ENCODE data around the gene UNC13D.

DNA sequence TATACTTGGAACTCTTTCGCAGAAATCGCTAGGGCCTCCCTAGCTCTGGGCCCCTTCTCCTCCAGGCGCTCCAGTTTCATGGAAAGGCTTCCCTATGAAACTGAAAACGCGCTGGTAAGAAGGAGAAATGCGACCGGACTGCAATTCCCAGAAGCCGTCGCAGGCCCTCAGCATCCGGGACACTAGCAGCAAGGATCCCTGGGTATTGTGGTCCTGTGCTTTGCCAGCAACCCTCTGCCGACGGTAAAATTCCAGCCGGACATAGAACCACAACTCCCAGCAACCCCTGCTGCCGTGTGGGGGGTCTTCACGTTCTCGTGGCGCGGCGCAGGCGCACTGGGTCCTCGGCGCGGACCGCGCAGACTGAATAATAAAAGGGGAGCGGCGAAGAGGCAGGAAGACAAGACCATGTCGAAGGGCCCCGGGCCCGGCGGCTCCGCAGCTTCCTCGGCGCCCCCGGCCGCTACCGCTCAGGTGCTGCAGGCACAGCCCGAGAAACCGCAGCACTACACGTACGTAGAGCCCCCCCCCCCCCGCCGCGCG is 59.7 kb downstream of the UNC13D start, which contains the start of gene UNK:
- peak; percentile 89 to 94 (median 92) for TF ChIP-seq POLR2AphosphoS5 (IDR thresholded peaks at IDR 0.05)
- TF ChIP-seq, protein P1, sequence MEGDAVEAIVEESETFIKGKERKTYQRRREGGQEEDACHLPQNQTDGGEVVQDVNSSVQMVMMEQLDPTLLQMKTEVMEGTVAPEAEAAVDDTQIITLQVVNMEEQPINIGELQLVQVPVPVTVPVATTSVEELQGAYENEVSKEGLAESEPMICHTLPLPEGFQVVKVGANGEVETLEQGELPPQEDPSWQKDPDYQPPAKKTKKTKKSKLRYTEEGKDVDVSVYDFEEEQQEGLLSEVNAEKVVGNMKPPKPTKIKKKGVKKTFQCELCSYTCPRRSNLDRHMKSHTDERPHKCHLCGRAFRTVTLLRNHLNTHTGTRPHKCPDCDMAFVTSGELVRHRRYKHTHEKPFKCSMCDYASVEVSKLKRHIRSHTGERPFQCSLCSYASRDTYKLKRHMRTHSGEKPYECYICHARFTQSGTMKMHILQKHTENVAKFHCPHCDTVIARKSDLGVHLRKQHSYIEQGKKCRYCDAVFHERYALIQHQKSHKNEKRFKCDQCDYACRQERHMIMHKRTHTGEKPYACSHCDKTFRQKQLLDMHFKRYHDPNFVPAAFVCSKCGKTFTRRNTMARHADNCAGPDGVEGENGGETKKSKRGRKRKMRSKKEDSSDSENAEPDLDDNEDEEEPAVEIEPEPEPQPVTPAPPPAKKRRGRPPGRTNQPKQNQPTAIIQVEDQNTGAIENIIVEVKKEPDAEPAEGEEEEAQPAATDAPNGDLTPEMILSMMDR (IDR thresholded peaks at IDR 0.05): no peak
- TF ChIP-seq POLR2A (IDR thresholded peaks at IDR 0.05): peak; percentile 43 to 76
- peak in 1 of 4 donors; percentile 81 for TF ChIP-seq EP300 (IDR thresholded peaks at IDR 0.05)

Measured in sigmoid colon (tissue), 4 donors.